Hepatocyte (in vitro differentiated cells): Measurements from ENCODE around the gene CYGB.

Source experiments
- CTCF ChIP-seq: fragments of 200-600 bp; sonication (generic); IDR thresholded peaks from 2 replicates; pipeline ENCODE4 v1.5.1; 2016; ENCODE audit warnings: antibody characterized with exemption, mild to moderate bottlenecking; ENCODE audit not compliant: poor library complexity
- EZH2 ChIP-seq: fragments of 200-600 bp; sonication (generic); IDR thresholded peaks from 2 replicates; pipeline ENCODE4 v1.6.1; 2016; ENCODE audit warnings: antibody characterized with exemption, mild to moderate bottlenecking, borderline replicate concordance

GRCh38 chr17:76492989-76493501, 44.5 kb downstream of the CYGB start:
- TF ChIP-seq CTCF (no peak), EZH2 (no peak)
